AG09319 (cell line): ENCODE measurements around the gene DDO.

Experiments used
- DNase-seq: peaks from one replicate; pipeline ENCODE4 v3.0.0-alpha.2; 2010; ENCODE audit warnings: low read depth; ENCODE audit errors: extremely low read depth
- TF ChIP-seq, protein P1 (sequence below): IDR thresholded peaks from 2 replicates; pipeline ENCODE4 v1.5.1; 2011; ENCODE audit warnings: low read depth, mild to moderate bottlenecking, inconsistent platforms, low read length, moderate library complexity

DDO gene

DNA sequence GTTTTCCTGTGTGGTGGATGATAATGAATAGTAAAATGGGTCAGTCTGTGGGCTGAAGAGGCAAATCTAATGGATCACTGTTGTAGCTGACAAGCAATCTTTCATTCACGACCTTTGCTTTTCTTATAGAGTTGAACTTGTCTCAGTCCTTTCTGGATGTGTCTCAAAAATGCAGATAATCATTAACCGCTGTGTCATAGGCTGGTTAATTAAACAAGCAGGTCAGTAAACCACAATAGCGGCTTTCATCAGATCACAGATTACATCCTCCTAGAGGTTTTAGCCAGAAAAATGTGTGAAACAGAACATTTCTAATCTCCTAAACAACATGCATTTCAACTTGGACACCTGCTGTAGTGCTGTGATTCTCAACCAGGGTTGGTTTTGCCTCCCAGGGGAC is 54.7 kb downstream of the DDO start:
- TF ChIP-seq, protein P1, sequence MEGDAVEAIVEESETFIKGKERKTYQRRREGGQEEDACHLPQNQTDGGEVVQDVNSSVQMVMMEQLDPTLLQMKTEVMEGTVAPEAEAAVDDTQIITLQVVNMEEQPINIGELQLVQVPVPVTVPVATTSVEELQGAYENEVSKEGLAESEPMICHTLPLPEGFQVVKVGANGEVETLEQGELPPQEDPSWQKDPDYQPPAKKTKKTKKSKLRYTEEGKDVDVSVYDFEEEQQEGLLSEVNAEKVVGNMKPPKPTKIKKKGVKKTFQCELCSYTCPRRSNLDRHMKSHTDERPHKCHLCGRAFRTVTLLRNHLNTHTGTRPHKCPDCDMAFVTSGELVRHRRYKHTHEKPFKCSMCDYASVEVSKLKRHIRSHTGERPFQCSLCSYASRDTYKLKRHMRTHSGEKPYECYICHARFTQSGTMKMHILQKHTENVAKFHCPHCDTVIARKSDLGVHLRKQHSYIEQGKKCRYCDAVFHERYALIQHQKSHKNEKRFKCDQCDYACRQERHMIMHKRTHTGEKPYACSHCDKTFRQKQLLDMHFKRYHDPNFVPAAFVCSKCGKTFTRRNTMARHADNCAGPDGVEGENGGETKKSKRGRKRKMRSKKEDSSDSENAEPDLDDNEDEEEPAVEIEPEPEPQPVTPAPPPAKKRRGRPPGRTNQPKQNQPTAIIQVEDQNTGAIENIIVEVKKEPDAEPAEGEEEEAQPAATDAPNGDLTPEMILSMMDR: no peak
- no peak for DNase-seq

DNA sequence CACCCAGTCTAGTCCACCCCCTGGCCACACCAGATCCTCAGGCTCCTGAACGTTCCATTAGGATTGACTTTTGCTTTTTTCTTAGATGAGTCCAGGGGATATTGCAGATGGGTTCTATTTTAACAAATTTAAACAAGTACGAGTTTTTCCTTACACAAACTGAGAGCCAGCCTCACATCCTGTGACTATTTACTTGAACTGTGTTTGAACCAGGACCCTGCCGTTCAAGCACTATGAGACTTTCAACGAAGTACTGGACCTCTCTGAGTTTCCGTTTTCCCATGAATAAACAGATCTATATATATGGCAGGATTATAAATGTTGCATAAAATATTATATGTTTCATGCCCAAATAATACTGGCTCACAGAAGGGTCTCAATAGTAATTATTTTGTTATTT is 55.8 kb downstream of the DDO start:
- no peak for DNase-seq

DNA sequence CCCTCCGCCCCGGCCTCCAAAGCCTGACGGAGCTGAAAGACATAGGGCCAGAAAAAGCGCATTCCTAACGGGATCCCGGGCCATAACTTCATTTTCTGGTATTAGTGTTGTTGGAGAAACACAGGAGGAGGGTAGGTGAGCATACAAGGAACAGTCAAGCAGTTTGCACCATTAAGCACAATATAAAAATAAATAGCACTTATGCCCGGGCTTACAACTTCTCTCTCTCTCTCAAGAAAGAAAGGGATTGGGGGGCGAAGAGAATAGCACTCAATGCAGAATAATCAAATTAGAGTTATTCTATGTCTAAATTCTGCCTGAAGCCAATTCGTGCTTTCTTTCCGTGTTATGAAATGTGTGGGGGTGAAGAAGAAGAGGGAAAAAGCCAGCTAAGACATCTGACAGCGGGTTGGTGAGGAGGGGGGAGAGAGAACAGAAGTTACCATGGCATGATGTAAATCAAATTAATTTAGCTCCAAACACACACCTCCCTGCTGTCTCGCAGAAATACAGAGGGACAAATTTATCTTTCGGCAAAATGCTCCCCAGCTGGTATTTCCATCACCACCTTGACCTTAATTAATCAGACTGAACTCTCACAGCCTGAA is 56.7 kb downstream of the DDO start:
- TF ChIP-seq, protein P1: no peak
- DNase-seq: no peak

More for the DNA sequence above, 55.8 kb downstream of the DDO start:
- TF ChIP-seq, protein P1: no peak

DNA sequence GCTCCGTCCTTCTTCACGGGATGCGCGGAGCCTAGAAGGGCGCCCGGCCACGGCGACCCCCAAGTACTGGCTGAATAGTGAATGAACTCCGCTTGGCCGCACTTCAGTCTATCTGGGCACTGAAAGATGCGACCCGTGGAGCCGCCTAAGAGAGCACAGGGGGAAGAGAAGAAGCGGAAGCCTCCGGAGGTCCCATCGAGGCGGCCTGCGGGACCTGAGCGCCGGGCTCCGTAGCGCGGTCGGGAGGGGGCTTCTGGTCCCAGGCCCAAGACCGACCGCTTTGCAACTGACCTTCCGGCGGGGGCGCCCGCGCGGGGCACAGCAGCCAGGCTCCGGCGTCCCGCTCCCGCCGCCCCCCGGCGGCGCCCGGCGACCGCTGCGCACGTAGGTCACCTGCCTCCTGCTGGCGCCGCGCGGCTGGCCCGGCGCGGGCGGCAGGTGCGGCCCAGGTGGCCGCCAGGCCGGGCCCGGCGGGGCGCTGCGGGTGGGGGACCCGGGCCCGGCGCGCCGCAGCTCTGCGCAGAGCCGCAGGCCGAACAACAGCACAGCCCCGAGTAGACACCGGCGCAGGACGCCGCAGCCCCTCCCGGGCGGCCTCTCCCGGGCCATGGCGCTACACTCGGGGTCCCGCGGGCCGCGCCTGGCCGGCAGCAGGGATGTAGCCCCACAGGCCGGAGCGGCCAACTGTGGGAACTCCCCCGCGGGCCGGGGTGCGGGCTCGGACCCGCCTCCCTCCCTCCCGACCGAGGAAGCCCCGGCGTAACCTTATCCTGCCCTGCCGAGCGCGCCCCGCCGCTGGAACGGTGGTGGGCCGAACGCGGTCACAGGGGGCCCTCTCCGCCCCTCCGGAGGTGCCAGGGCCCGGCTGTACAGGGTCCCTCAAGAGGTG is 57.5 kb downstream of the DDO start, which contains the start of gene METTL24:
Gene METTL24 (minus strand): TSS at position 686 of the 889 bp plus-strand sequence. CDS start 77 bp downstream, at position 609.
- TF ChIP-seq, protein P1: no peak
- no peak for DNase-seq

DNA sequence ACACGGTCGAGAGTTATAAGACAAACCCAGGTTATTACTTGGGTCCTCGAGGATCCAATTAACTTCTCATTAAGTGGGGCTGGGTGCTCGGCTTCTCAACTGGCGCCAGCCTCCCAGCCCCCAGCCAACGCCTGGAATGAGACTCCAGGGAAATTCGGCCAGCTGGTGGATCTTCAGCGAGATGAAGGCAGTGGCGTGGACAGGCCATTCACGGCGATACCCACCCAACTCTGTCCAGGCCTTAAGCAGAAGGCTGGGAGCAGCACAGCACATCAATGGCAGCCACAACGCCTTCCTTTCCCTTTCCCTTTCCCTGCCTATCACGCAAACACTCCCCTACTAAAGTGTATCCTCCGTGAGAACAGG is 58.1 kb downstream of the DDO start:
- no peak for DNase-seq
- TF ChIP-seq, protein P1: no peak

DNA sequence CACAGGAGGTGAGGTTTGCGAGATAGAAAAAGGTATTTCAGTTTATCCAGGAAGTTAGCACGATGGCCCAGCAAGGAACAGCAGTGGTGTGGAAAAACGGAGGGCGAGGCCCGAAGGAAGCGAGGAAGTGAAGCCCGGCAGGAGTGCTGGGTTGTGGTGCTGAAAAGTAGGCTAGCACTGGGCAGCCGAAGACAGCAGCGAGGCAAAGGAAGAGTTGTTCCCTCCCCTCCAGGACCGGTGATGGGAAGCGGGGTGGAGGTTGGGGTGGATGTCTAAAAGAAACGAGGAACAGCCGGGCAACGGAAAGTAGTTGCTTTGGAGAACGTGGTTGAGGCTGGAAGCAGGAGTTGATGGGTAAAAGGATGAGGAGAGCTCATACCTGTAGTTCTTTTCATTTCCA is 58.6 kb downstream of the DDO start:
- no peak for DNase-seq
- TF ChIP-seq, protein P1: no peak

DNA sequence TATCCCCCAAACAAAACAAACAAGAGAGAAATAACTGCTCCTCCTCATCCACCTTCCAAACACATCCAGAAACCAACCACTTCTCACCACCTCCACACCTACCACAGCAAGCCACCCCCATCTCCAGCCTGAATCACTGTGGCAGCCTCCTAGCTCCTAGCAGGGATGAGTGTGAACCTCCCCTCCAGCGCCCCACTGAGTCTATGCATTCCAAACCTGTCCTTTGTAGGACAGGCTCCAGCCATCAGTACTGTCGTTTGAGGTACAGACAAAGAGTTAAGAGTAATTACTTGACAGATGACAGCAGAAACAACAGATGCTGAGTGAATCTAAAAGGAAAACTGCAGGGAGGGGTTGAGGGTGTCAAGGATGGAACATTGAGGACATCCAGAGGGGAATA is 59.6 kb downstream of the DDO start:
- DNase-seq: no peak
- TF ChIP-seq, protein P1: no peak
